Activated T-helper 2 cell treated with anti-CD3 and anti-CD28 coated beads, Interferon-gamma antibody, Interleukin-2, Interleukin-4, amounts not matched to agents 10 μg/mL and 5 μg/mL and 100 μg/mL, durations not matched to agents 14 hours and 24 hours and 36 hours (primary cell): ENCODE results near the gene TPBGL. TPM values are rescaled to one million over a fixed set of nuclear protein-coding genes. Genes with fewer than 3 reads are reported as not detected.

ENCODE experiments used
- DNase-seq: peaks from one replicate; pipeline ENCODE4 v3.0.0; 2021; ENCODE audit warnings: low spot score
- H3K27ac Mint-ChIP-seq: one replicate; pipeline ENCODE4 v1.8.0; 2021; ENCODE audit warnings: mixed read lengths
- H3K27me3 Mint-ChIP-seq: one replicate; pipeline ENCODE4 v1.8.0; 2021; ENCODE audit warnings: low read depth, mixed read lengths
- H3K36me3 Mint-ChIP-seq: one replicate; pipeline ENCODE4 v1.8.0; 2021; ENCODE audit warnings: low read depth, mixed read lengths
- H3K4me1 Mint-ChIP-seq: one replicate; pipeline ENCODE4 v1.8.0; 2021; ENCODE audit warnings: low read depth, mixed read lengths
- H3K4me3 Mint-ChIP-seq: one replicate; pipeline ENCODE4 v1.8.0; 2021; ENCODE audit warnings: low read depth, mild to moderate bottlenecking, moderate library complexity, mixed read lengths
- H3K9me3 Mint-ChIP-seq: one replicate; pipeline ENCODE4 v1.8.0; 2021; ENCODE audit warnings: mixed read lengths
- intact Hi-C: fragments of 100-400 bp; cut with micrococcal nuclease; formaldehyde crosslinking; loops from one replicate; pipeline ENCODE4 v1.15.1; 2023
- total RNA-seq: library from RNA; stranded (reverse); gene quantifications from 2 replicates; pipeline ENCODE4 v1.2.3, GENCODE V29; 2022

Gene TPBGL
- total RNA-seq, 1 donor from 2014 or later: 0.25 TPM

GRCh38 chr11:75281469-75282095, 41.0 kb downstream of the TPBGL start:
- H3K9me3 Mint-ChIP-seq: no peaks in the 10 kb centered on the region

GRCh38 chr11:75283391-75283931, 42.9 kb downstream of the TPBGL start:
- no peaks in the 10 kb centered on the region for H3K27me3 Mint-ChIP-seq
- no peaks in the 10 kb centered on the region for H3K9me3 Mint-ChIP-seq
- H3K4me1 Mint-ChIP-seq: peaks cover 4% of the 10 kb centered on the region
- DNase-seq: no peak
- intact Hi-C loops: no loop called here
- H3K4me3 Mint-ChIP-seq: no peak overlapping the region
- no peaks in the 10 kb centered on the region for H3K36me3 Mint-ChIP-seq
- H3K27ac Mint-ChIP-seq: no peak overlapping the region

More at GRCh38 chr11:75281469-75282095, 41.0 kb downstream of the TPBGL start:
- intact Hi-C loops: no loop called here
- Mint-ChIP-seq H3K36me3 (peaks cover 4% of the 10 kb centered on the region), H3K27me3 (no peaks in the 10 kb centered on the region), H3K4me3 (no peak overlapping the region), H3K27ac (no peak overlapping the region), H3K4me1 (peaks cover 7% of the 10 kb centered on the region)
- no peak for DNase-seq

GRCh38 chr11:75285776-75286360, 45.3 kb downstream of the TPBGL start:
- H3K4me1 Mint-ChIP-seq: no peaks in the 10 kb centered on the region
- H3K27ac Mint-ChIP-seq: no peak overlapping the region
- H3K36me3 Mint-ChIP-seq: no peaks in the 10 kb centered on the region
- H3K27me3 Mint-ChIP-seq: no peaks in the 10 kb centered on the region
- no peaks in the 10 kb centered on the region for H3K9me3 Mint-ChIP-seq
- no peak overlapping the region for H3K4me3 Mint-ChIP-seq
- intact Hi-C loops: no loop called here
- DNase-seq: no peak

GRCh38 chr11:75286826-75287465, 46.4 kb downstream of the TPBGL start:
- intact Hi-C loops: no loop called here
- no peak overlapping the region for H3K4me3 Mint-ChIP-seq
- H3K4me1 Mint-ChIP-seq: no peaks in the 10 kb centered on the region
- no peaks in the 10 kb centered on the region for H3K9me3 Mint-ChIP-seq
- no peak for DNase-seq
- no peak overlapping the region for H3K27ac Mint-ChIP-seq
- H3K27me3 Mint-ChIP-seq: no peaks in the 10 kb centered on the region
- H3K36me3 Mint-ChIP-seq: no peaks in the 10 kb centered on the region

- no peak overlapping the region for H3K27ac Mint-ChIP-seq
- H3K4me3 Mint-ChIP-seq: no peak overlapping the region
- no peaks in the 10 kb centered on the region for H3K4me1 Mint-ChIP-seq
- intact Hi-C loops: no loop called here
- DNase-seq: no peak
- no peaks in the 10 kb centered on the region for H3K36me3 Mint-ChIP-seq
- no peaks in the 10 kb centered on the region for H3K9me3 Mint-ChIP-seq
- H3K27me3 Mint-ChIP-seq: no peaks in the 10 kb centered on the region
These were observed 47.0 kb downstream of the TPBGL start for GRCh38 chr11:75287579-75287978.

GRCh38 chr11:75289511-75289760, 48.9 kb downstream of the TPBGL start:
- Mint-ChIP-seq H3K4me1 (no peaks in the 10 kb centered on the region), H3K4me3 (no peak overlapping the region), H3K36me3 (no peaks in the 10 kb centered on the region), H3K9me3 (no peaks in the 10 kb centered on the region), H3K27me3 (no peaks in the 10 kb centered on the region), H3K27ac (no peak overlapping the region)
- intact Hi-C loops: no loop called here
- DNase-seq: no peak

- H3K27me3 Mint-ChIP-seq: no peaks in the 10 kb centered on the region
- no peak overlapping the region for H3K4me3 Mint-ChIP-seq
- H3K9me3 Mint-ChIP-seq: no peaks in the 10 kb centered on the region
- intact Hi-C loops: no loop called here
- no peak for DNase-seq
- no peaks in the 10 kb centered on the region for H3K36me3 Mint-ChIP-seq
- no peaks in the 10 kb centered on the region for H3K4me1 Mint-ChIP-seq
- no peak overlapping the region for H3K27ac Mint-ChIP-seq
These were observed 49.3 kb downstream of the TPBGL start for GRCh38 chr11:75289919-75290318.

- no peaks in the 10 kb centered on the region for H3K4me1 Mint-ChIP-seq
- no peaks in the 10 kb centered on the region for H3K9me3 Mint-ChIP-seq
- no peaks in the 10 kb centered on the region for H3K36me3 Mint-ChIP-seq
- no peak overlapping the region for H3K4me3 Mint-ChIP-seq
- intact Hi-C loops: no loop called here
- no peak overlapping the region for H3K27ac Mint-ChIP-seq
- H3K27me3 Mint-ChIP-seq: no peaks in the 10 kb centered on the region
- no peak for DNase-seq
These were observed 51.2 kb downstream of the TPBGL start for GRCh38 chr11:75291741-75292140.

- Mint-ChIP-seq H3K36me3 (no peaks in the 10 kb centered on the region), H3K27ac (no peak overlapping the region), H3K27me3 (no peaks in the 10 kb centered on the region), H3K4me1 (no peaks in the 10 kb centered on the region), H3K9me3 (no peaks in the 10 kb centered on the region), H3K4me3 (no peak overlapping the region)
- intact Hi-C loops: no loop called here
- DNase-seq: no peak
These were observed 52.4 kb downstream of the TPBGL start for GRCh38 chr11:75292943-75293342.

Other genes starting within 250 kb of the TPBGL start
- gene OR2AT4, start 143.9 kb upstream of the TPBGL start, total RNA-seq: not detected in 2 replicates
- not detected in 2 replicates for gene SLCO2B1, start 89.7 kb upstream of the TPBGL start, total RNA-seq
- 15.1 and 19.3 TPM in 2 replicates for gene ARRB1, start 110.9 kb downstream of the TPBGL start, total RNA-seq
- gene RPS3, start 158.7 kb downstream of the TPBGL start, total RNA-seq: 3,460 and 3,552 TPM in 2 replicates
- 0.87 and 1.6 TPM in 2 replicates for gene KLHL35, start 192.4 kb downstream of the TPBGL start, total RNA-seq